GM19463 (cell line): ENCODE data around the gene TMEM101.
"Not testable (repeated sequence)": the region's sequence is repeated elsewhere in the genome, so short reads cannot be mapped to it uniquely, and the experiment has no call there.

Experiments
- ATAC-seq: cut with Tn5 transposase; IDR thresholded peaks from one replicate; pipeline ENCODE4 v1.9.1; 2021; ENCODE audit warnings: mild to moderate bottlenecking, moderate library complexity; ENCODE audit not compliant: unreplicated experiment

TMEM101 gene

GRCh38 chr17:44014437-44015172 is at the start of gene TMEM101:
Gene TMEM101, minus strand, starts transcription at chr17:44014963. Its CDS starts 11 bp downstream, at chr17:44014952.
- ATAC-seq, result peak; percentile 83

GRCh38 chr17:44063704-44064639 is 49.2 kb upstream of the TMEM101 start:
- ATAC-seq, result no peak

GRCh38 chr17:44062871-44063270 is 48.1 kb upstream of the TMEM101 start:
- no peak for ATAC-seq

GRCh38 chr17:44061446-44061845 is 46.7 kb upstream of the TMEM101 start:
- ATAC-seq, result no peak

GRCh38 chr17:44059101-44059892 is 44.5 kb upstream of the TMEM101 start:
- ATAC-seq, result no peak

GRCh38 chr17:44053125-44053872 is 38.5 kb upstream of the TMEM101 start:
- ATAC-seq, result no peak

- no peak for ATAC-seq
Measured at GRCh38 chr17:44049294-44050060, 34.7 kb upstream of the TMEM101 start.

- not testable (repeated sequence) for ATAC-seq
Measured at GRCh38 chr17:44046893-44047292, 32.1 kb upstream of the TMEM101 start.

- ATAC-seq, result no peak
Measured at GRCh38 chr17:44045486-44045885, 30.7 kb upstream of the TMEM101 start.

GRCh38 chr17:44044071-44044470 is 29.3 kb upstream of the TMEM101 start:
- no peak for ATAC-seq

- ATAC-seq, result no peak
Measured at GRCh38 chr17:44043272-44043696, 28.5 kb upstream of the TMEM101 start.

- ATAC-seq, result no peak
Measured at GRCh38 chr17:44039829-44040635, 25.3 kb upstream of the TMEM101 start.

- no peak for ATAC-seq
Measured at GRCh38 chr17:44038604-44039011, 23.8 kb upstream of the TMEM101 start.

- no peak for ATAC-seq
Measured at GRCh38 chr17:44037471-44037870, 22.7 kb upstream of the TMEM101 start.

GRCh38 chr17:44034688-44035087 is 19.9 kb upstream of the TMEM101 start:
- not testable (repeated sequence) for ATAC-seq

GRCh38 chr17:44033861-44034408 is 19.2 kb upstream of the TMEM101 start:
- no peak for ATAC-seq

GRCh38 chr17:44030482-44030881 is 15.7 kb upstream of the TMEM101 start:
- no peak for ATAC-seq

GRCh38 chr17:44029736-44030135 is 15.0 kb upstream of the TMEM101 start:
- ATAC-seq, result no peak
